Upper lobe of right lung (tissue), 1 donor: ENCODE data around the gene AGBL3. TPM values are rescaled to one million over a fixed set of nuclear protein-coding genes. Genes with fewer than 3 reads are reported as not detected.

Source experiments
- ATAC-seq: fragments of 200-7000 bp; cut with Tn5 transposase; one replicate; pipeline ENCODE4 v1.9.1; 2020; ENCODE audit warnings: mild to moderate bottlenecking, moderate library complexity
- DNase-seq: peaks from one replicate; pipeline ENCODE4 v3.0.0-alpha.2; 2020
- H3K27ac ChIP-seq: fragments of 200-600 bp; one replicate; pipeline ENCODE4 v1.8.0; 2022
- H3K27me3 ChIP-seq: fragments of 200-600 bp; one replicate; pipeline ENCODE4 v1.8.0; 2022; ENCODE audit warnings: mild to moderate bottlenecking
- H3K36me3 ChIP-seq: fragments of 200-600 bp; one replicate; pipeline ENCODE4 v1.8.0; 2022
- H3K4me1 ChIP-seq: fragments of 200-600 bp; one replicate; pipeline ENCODE4 v1.8.0; 2022
- H3K4me3 ChIP-seq: fragments of 200-600 bp; one replicate; pipeline ENCODE4 v1.8.0; 2022; ENCODE audit warnings: mild to moderate bottlenecking
- H3K9me3 ChIP-seq: fragments of 200-600 bp; one replicate; pipeline ENCODE4 v1.8.0; 2022
- CTCF ChIP-seq: fragments of 200-600 bp; IDR thresholded peaks from one replicate; pipeline ENCODE4 v1.8.0; 2022; ENCODE audit warnings: antibody characterized with exemption
- intact Hi-C: fragments of 100-400 bp; cut with DNase I; formaldehyde crosslinking; loops from one replicate; pipeline ENCODE4 v1.11.0; 2022
- total RNA-seq: library from RNA; stranded (reverse); fragmentation: NEBNext Ultra II Directional; extraction: Animal tissue kit (Norgen Biotek cat#: 25700); gene quantifications from one replicate; pipeline ENCODE4 v1.2.1, GENCODE V29; 2021
- donor health status: DM: no; HTN: yes; CAD: no; lungs with severe emphysema.

The AGBL3 gene
- total RNA-seq, 1 donor from 2014 or later: 3.9 TPM

- Histone ChIP-seq H3K36me3 (no peaks in the 10 kb centered on the region), H3K27me3 (no peaks in the 10 kb centered on the region), H3K9me3 (no peaks in the 10 kb centered on the region), H3K4me3 (no peak overlapping the region), H3K27ac (no peak overlapping the region), H3K4me1 (no peaks in the 10 kb centered on the region)
- no peak for TF ChIP-seq CTCF
- intact Hi-C loops: no loop called here
- DNase-seq (no peak), ATAC-seq (no peak)
Observed at GRCh38 chr7:135074096-135074495, 87.8 kb downstream of the AGBL3 start.

GRCh38 chr7:135074531-135074930 lies 88.2 kb downstream of the AGBL3 start:
- no peak overlapping the region for H3K27ac ChIP-seq
- no peaks in the 10 kb centered on the region for H3K4me1 ChIP-seq
- intact Hi-C loops: no loop called here
- H3K27me3 ChIP-seq: no peaks in the 10 kb centered on the region
- H3K4me3 ChIP-seq: no peak overlapping the region
- no peaks in the 10 kb centered on the region for H3K36me3 ChIP-seq
- ATAC-seq: no peak
- TF ChIP-seq CTCF: no peak
- no peaks in the 10 kb centered on the region for H3K9me3 ChIP-seq
- no peak for DNase-seq

GRCh38 chr7:135075716-135076115 lies 89.4 kb downstream of the AGBL3 start:
- Histone ChIP-seq H3K36me3 (no peaks in the 10 kb centered on the region), H3K4me3 (no peak overlapping the region), H3K27ac (no peak overlapping the region), H3K9me3 (no peaks in the 10 kb centered on the region), H3K27me3 (no peaks in the 10 kb centered on the region), H3K4me1 (no peaks in the 10 kb centered on the region)
- no peak for TF ChIP-seq CTCF
- no peak for DNase-seq
- intact Hi-C loops: no loop called here
- ATAC-seq: no peak

- H3K27ac ChIP-seq: no peak overlapping the region
- DNase-seq (no peak), ATAC-seq (no peak)
- no peaks in the 10 kb centered on the region for H3K4me1 ChIP-seq
- H3K4me3 ChIP-seq: no peak overlapping the region
- no peaks in the 10 kb centered on the region for H3K27me3 ChIP-seq
- intact Hi-C loops: no loop called here
- H3K36me3 ChIP-seq: no peaks in the 10 kb centered on the region
- no peak for TF ChIP-seq CTCF
- no peaks in the 10 kb centered on the region for H3K9me3 ChIP-seq
Observed at GRCh38 chr7:135076882-135077281, 90.6 kb downstream of the AGBL3 start.

- ATAC-seq (no peak), DNase-seq (no peak)
- no peak for TF ChIP-seq CTCF
- Histone ChIP-seq H3K9me3 (no peaks in the 10 kb centered on the region), H3K27me3 (no peaks in the 10 kb centered on the region), H3K36me3 (no peaks in the 10 kb centered on the region), H3K27ac (no peak overlapping the region), H3K4me1 (no peaks in the 10 kb centered on the region), H3K4me3 (no peak overlapping the region)
- intact Hi-C loops: no loop called here
Observed at GRCh38 chr7:135077642-135078041, 91.3 kb downstream of the AGBL3 start.

DNA sequence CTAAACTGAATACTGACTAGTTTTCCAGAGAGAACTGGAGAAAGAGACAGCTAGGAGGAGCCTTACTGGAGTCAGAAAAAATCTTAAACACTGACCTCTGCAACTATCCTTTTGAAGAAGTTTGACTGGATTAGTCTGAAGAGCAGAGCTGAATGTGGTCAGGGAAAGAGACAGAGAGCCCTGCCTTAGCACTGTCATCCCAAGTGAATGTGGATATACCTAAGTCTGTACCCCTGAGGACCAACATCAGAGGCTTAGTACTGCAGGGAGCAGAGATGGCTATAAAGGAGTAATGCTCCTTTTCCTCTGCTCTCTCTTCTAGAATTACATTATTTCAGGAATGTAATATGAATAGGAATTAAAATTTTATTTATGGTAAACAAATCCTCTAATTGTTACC lies 91.7 kb downstream of the AGBL3 start:
- DNase-seq: no peak
- no peak for TF ChIP-seq CTCF
- no peaks in the 10 kb centered on the region for H3K9me3 ChIP-seq
- H3K4me3 ChIP-seq: no peak overlapping the region
- no peak overlapping the region for H3K27ac ChIP-seq
- no peak for ATAC-seq
- H3K36me3 ChIP-seq: no peaks in the 10 kb centered on the region
- H3K27me3 ChIP-seq: no peaks in the 10 kb centered on the region
- intact Hi-C loops: no loop called here
- no peaks in the 10 kb centered on the region for H3K4me1 ChIP-seq
